ENCODE data around the gene MYOM3. TPM values are rescaled to one million over a fixed set of nuclear protein-coding genes. Genes with fewer than 3 reads are reported as not detected.

Gene MYOM3
- total and polyA plus RNA-seq, 2 of the 13 experiments (the other 11 are each of a cell fraction or from before 2014, with no cell fraction given) = 5.8 to 15.3 TPM

GRCh38 chr1:24150234-24151174 is 38.6 kb upstream of the MYOM3 start (continued):
- TF ChIP-seq ZNF318 (CRISPR knock-in tag; IDR thresholded peaks at IDR 0.05) = no peak
- no peak for TF ChIP-seq ZFY (CRISPR knock-in tag; IDR thresholded peaks at IDR 0.05)
- no peak for TF ChIP-seq NONO (IDR thresholded peaks at IDR 0.05)
- 0 out of 2 replicates have a peak, but pooled peaks have one; percentile 27 for TF ChIP-seq NONO (CRISPR knock-in tag; conservative IDR thresholded peaks at IDR 0.05)
- TF ChIP-seq, protein P1, sequence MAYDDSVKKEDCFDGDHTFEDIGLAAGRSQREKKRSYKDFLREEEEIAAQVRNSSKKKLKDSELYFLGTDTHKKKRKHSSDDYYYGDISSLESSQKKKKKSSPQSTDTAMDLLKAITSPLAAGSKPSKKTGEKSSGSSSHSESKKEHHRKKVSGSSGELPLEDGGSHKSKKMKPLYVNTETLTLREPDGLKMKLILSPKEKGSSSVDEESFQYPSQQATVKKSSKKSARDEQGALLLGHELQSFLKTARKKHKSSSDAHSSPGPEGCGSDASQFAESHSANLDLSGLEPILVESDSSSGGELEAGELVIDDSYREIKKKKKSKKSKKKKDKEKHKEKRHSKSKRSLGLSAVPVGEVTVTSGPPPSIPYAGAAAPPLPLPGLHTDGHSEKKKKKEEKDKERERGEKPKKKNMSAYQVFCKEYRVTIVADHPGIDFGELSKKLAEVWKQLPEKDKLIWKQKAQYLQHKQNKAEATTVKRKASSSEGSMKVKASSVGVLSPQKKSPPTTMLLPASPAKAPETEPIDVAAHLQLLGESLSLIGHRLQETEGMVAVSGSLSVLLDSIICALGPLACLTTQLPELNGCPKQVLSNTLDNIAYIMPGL (CRISPR knock-in tag; IDR thresholded peaks at IDR 0.05; ENCODE audit: borderline replicate concordance in 1 of 2, low read depth in 1 of 2) = peak in 1 of 2 experiments; percentile 74; a peak in 2 of 4 replicates
- TF ChIP-seq PATZ1 (CRISPR knock-in tag; IDR thresholded peaks at IDR 0.05) = peak; percentile 65
- TF ChIP-seq YY1 (IDR thresholded peaks at IDR 0.05; ENCODE audit: insufficient read depth, insufficient replicate concordance, low read depth, low read length) = peak; percentile 45
- peak; percentile 37; the same call in 1 of the 2 replicates for TF ChIP-seq PAXIP1 (CRISPR knock-in tag; conservative IDR thresholded peaks at IDR 0.05)
- TF ChIP-seq SAP130 (CRISPR knock-in tag; IDR thresholded peaks at IDR 0.05; ENCODE audit: low read depth) = no peak
- TF ChIP-seq MAZ (IDR thresholded peaks at IDR 0.05; ENCODE audit: borderline replicate concordance, low read depth, low read length) = no peak
- 0 out of 2 replicates have a peak, but pooled peaks have one; percentile 43 for TF ChIP-seq MAZ (CRISPR knock-in tag; IDR thresholded peaks at IDR 0.05; ENCODE audit: low read depth)

Data from HepG2 (cell line).